ENCODE results near the gene ALS2CL. TPM values are rescaled to one million over a fixed set of nuclear protein-coding genes. Genes with fewer than 3 reads are reported as not detected.

ALS2CL gene
- total and polyA plus RNA-seq, 8 donors, result 7.8 to 61.1 (median 14.2) TPM

DNA sequence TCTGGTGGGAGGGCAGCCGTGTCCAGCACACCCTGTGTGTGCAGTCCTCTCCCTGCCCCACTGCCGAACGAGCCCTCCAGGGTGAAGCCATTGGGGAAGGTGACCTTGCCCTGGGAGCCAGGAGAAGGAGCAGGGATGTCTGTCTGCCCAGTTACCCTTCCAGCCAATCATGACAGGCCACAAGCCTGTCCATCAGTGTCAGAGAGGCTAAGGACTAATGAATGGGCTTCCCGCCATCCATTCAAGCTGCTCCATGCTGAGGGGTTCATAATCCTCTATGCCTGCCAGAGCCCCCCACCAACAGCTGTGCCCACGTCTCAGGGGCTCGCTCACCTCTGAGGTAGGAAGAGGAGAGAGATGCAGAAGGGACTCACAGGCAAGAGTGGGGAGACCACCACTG is 15.2 kb downstream of the ALS2CL start:
- no peaks in the 10 kb centered on the region for H3K9me3 ChIP-seq
- FAIRE-seq (no peak), DNase-seq (peak in 1 of 6 donors; percentile 39), ATAC-seq (no peak)
- 93 to 94% methylated on average over 6 of the region's 6 CpGs for whole genome bisulfite sequencing, 2 donors
- intact Hi-C loops (cut with DNase I), result no loop called here
- no peaks in the 10 kb centered on the region for H3K36me3 ChIP-seq
- H3K27ac ChIP-seq, result no peak overlapping the region
- H3K27me3 ChIP-seq, result no peaks in the 10 kb centered on the region
- no peak overlapping the region for H3K4me3 ChIP-seq
- TF ChIP-seq, protein P1, sequence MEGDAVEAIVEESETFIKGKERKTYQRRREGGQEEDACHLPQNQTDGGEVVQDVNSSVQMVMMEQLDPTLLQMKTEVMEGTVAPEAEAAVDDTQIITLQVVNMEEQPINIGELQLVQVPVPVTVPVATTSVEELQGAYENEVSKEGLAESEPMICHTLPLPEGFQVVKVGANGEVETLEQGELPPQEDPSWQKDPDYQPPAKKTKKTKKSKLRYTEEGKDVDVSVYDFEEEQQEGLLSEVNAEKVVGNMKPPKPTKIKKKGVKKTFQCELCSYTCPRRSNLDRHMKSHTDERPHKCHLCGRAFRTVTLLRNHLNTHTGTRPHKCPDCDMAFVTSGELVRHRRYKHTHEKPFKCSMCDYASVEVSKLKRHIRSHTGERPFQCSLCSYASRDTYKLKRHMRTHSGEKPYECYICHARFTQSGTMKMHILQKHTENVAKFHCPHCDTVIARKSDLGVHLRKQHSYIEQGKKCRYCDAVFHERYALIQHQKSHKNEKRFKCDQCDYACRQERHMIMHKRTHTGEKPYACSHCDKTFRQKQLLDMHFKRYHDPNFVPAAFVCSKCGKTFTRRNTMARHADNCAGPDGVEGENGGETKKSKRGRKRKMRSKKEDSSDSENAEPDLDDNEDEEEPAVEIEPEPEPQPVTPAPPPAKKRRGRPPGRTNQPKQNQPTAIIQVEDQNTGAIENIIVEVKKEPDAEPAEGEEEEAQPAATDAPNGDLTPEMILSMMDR (IDR thresholded peaks at IDR 0.05), result no peak
- H3K4me1 ChIP-seq, result no peaks in the 10 kb centered on the region

DNA sequence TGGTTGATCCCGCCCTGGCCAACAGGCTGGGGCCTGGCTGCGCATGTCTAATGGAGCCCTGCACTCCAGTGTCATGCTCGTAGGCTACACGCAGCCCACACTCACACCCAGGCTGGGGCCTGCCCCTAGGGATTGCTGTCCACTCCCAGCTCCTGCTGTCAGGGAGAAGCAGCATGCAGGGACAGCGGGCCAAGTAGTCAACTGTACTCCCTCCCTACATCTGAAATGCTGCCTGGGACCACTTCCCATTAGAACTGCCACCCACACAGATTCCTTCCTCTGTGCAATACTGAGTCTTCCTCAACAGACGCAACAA is 16.1 kb downstream of the ALS2CL start:
- TF ChIP-seq, protein P1 (IDR thresholded peaks at IDR 0.05), result no peak
- Histone ChIP-seq H3K9me3 (no peaks in the 10 kb centered on the region), H3K27ac (no peak overlapping the region), H3K27me3 (no peaks in the 10 kb centered on the region), H3K36me3 (no peaks in the 10 kb centered on the region), H3K4me1 (no peaks in the 10 kb centered on the region), H3K4me3 (no peak overlapping the region)
- FAIRE-seq (no peak), ATAC-seq (peak in 3 of 4 donors; percentile 39 to 71 (median 55)), DNase-seq (peak in 1 of 6 donors; percentile 64)
- intact Hi-C loops (cut with DNase I), result no loop called here
- WGBS, 2 donors, result 83 to 86% methylated on average over 6 of the region's 6 CpGs

DNA sequence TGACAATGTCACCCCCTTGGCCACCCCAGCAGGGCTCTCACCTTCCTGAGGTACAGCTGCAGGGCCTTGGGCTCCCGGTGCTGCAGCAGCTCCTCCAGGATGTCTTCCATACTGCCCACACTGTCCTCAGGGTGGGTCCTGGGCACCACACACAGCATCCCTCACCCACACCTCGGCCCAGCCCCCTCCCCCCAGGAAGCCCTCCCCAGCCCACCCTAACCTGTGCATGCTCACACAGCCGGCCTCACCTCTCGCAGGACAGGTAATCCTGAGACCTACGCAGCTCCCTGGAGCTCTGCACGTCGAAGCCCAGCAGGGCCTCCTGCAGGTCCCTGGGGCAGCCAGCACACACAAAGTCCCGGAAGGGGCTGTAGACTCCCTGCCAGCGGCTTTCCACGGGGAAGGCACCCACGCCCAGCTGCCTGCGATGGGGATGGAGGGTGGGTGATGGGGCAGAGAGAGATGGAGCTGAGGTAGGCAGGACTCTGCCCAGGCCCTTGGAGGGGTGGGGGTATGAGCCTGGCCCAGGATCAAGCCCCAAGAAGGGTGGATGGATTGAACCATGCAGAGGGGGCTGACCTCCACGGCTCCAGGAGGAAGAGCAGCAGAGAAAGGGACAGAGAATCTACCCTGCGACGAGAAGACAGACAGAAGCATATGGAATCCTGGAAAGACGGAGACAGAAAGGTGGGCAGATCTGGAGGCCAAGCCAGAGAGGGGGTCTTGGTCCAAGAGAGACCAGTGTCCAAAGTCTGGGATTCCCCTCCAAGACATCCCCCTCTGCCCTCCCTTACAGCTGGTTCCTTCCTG is 16.7 kb downstream of the ALS2CL start:
- Histone ChIP-seq H3K27ac (no peak overlapping the region), H3K9me3 (no peaks in the 10 kb centered on the region), H3K27me3 (no peaks in the 10 kb centered on the region), H3K4me1 (no peaks in the 10 kb centered on the region), H3K4me3 (no peak overlapping the region), H3K36me3 (no peaks in the 10 kb centered on the region)
- TF ChIP-seq, protein P1 (IDR thresholded peaks at IDR 0.05), result no peak
- peak in 1 of 6 donors; percentile 61 for DNase-seq
- 84 to 86% methylated on average over 16 of the region's 16 CpGs for WGBS, 2 donors
- intact Hi-C loops (cut with DNase I), result no loop called here
- FAIRE-seq, result no peak
- ATAC-seq, result no peak

DNA sequence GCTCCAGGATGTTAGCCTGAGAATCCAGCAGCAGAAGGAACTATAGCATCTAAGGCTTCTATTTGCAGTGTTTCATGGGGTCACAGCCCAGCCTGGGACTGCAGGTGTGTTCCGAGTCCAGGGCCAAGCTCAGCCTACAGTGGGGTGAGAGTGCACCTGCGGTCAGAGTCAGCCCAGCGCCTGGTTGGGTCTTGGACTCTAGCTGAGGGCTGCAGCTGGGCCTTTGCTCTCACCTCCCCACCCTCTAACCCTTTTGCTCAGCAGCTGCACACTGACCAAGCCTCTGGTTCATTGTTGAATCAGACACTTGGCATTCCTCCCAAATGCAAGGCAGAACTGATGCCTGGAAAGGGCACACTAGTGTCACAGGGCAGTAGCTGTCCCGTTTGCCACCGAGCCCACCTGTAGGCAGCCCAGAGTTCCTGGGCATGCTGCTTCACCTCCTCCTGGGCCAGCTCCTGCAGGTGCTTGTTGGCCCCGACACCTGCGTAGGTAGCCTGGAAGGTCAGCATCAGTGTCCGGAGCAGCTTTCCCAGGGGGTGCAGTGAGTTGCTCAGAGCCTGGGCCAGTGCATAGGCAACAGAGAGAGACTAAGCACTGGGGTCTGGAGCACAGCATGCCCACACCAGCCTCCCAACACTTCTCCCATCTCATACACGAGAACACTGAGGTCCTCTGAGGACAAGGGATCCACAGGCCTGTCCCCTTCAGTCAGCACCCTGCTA is 17.5 kb downstream of the ALS2CL start:
- no peak for ATAC-seq
- FAIRE-seq, result no peak
- DNase-seq, result peak in 2 of 6 donors; percentile 24 to 28

More for the DNA sequence above, 17.5 kb downstream of the ALS2CL start:
- TF ChIP-seq, protein P1 (IDR thresholded peaks at IDR 0.05), result no peak
- H3K4me3 ChIP-seq, result no peak overlapping the region
- no peaks in the 10 kb centered on the region for H3K9me3 ChIP-seq
- no peak overlapping the region for H3K27ac ChIP-seq
- no peaks in the 10 kb centered on the region for H3K4me1 ChIP-seq
- intact Hi-C loops (cut with DNase I), result no loop called here
- H3K36me3 ChIP-seq, result peaks cover 0 to 4% (median 0%) of the 10 kb centered on the region in 3 donors
- no peaks in the 10 kb centered on the region for H3K27me3 ChIP-seq
- WGBS, 2 donors, result 87 to 93% methylated on average over 9 of the region's 9 CpGs

Measured in pancreas (tissue), 10 donors.